WTC11 (cell line): ENCODE measurements around the gene NRXN2. TPM values are rescaled to one million over a fixed set of nuclear protein-coding genes. Genes with fewer than 3 reads are reported as not detected.

Source experiments
- ATAC-seq: fragments of 200-7000 bp; cut with Tn5 transposase; 2 replicates; pipeline ENCODE4 v1.10.0; 2021; ENCODE audit warnings: mild to moderate bottlenecking, moderate library complexity
- CTCF ChIA-PET: fragments of 300-600 bp; sonication (Branson Sonifier 250); formaldehyde crosslinking; loops from one replicate; lab custom pipeline; 2021; ENCODE audit warnings: antibody characterized with exemption; lab: Charles Lee
- POLR2A ChIA-PET: fragments of 350-600 bp; sonication (Branson Sonifier 250); formaldehyde crosslinking; loops from one replicate; lab custom pipeline; 2021; ENCODE audit warnings: antibody characterized with exemption; lab: Charles Lee
- DNase-seq: peaks from one replicate; pipeline ENCODE4 v3.0.0; 2021; ENCODE audit warnings: low spot score
- H3K27ac Mint-ChIP-seq: 2 replicates; pipeline ENCODE4 v1.8.0; 2021; ENCODE audit warnings: mixed read lengths
- H3K27me3 Mint-ChIP-seq: 2 replicates; pipeline ENCODE4 v1.8.0; 2021; ENCODE audit warnings: low read depth, mild to moderate bottlenecking, moderate library complexity, mixed read lengths
- H3K36me3 Mint-ChIP-seq: 2 replicates; pipeline ENCODE4 v1.8.0; 2021; ENCODE audit warnings: mixed read lengths
- H3K4me1 Mint-ChIP-seq: 2 replicates; pipeline ENCODE4 v1.8.0; 2022; ENCODE audit warnings: mixed read lengths
- H3K4me3 Mint-ChIP-seq: 2 replicates; pipeline ENCODE4 v1.8.0; 2021; ENCODE audit warnings: mild to moderate bottlenecking, moderate library complexity, mixed read lengths
- H3K9me3 Mint-ChIP-seq: 2 replicates; pipeline ENCODE4 v1.8.0; 2021; ENCODE audit warnings: mixed read lengths
- AR ChIP-seq: fragments of 250-450 bp; sonication (Bioruptor Pico); IDR thresholded peaks from 2 replicates; pipeline ENCODE4 v1.9.0; 2021; ENCODE audit warnings: mild to moderate bottlenecking
- ATF1 ChIP-seq: sonication (generic); formaldehyde crosslinking; IDR thresholded peaks from 2 replicates; pipeline ENCODE4 v1.8.1; 2023; ENCODE audit warnings: mild to moderate bottlenecking, moderate library complexity, missing genetic modification reagents
- ATF2 ChIP-seq: sonication (generic); formaldehyde crosslinking; IDR thresholded peaks from 2 replicates; pipeline ENCODE4 v1.8.1; 2022; ENCODE audit warnings: low read depth, missing genetic modification reagents, borderline replicate concordance
- CDX4 ChIP-seq: fragments of 250-450 bp; sonication (Bioruptor Pico); IDR thresholded peaks from 2 replicates; pipeline ENCODE4 v1.9.0; 2021; ENCODE audit warnings: moderate library complexity, mild to moderate bottlenecking, inconsistent platforms, borderline replicate concordance
- CREB1 ChIP-seq: sonication (generic); formaldehyde crosslinking; IDR thresholded peaks from 2 replicates; pipeline ENCODE4 v1.8.0; 2023; ENCODE audit warnings: mild to moderate bottlenecking, missing genetic modification reagents
- CREM ChIP-seq: sonication (generic); formaldehyde crosslinking; IDR thresholded peaks from 2 replicates; pipeline ENCODE4 v1.8.1; 2022; ENCODE audit warnings: mild to moderate bottlenecking, missing genetic modification reagents, moderate library complexity
- GRHL2 ChIP-seq: fragments of 250-450 bp; sonication (Bioruptor Pico); IDR thresholded peaks from 2 replicates; pipeline ENCODE4 v1.8.0; 2022; ENCODE audit warnings: mild to moderate bottlenecking, moderate library complexity; ENCODE audit not compliant: insufficient replicate concordance, severe bottlenecking
- MAX ChIP-seq: sonication (generic); formaldehyde crosslinking; IDR thresholded peaks from 2 replicates; pipeline ENCODE4 v1.8.0; 2022; ENCODE audit warnings: mild to moderate bottlenecking, missing genetic modification reagents
- NR1H2 ChIP-seq: sonication (generic); formaldehyde crosslinking; IDR thresholded peaks from 2 replicates; pipeline ENCODE4 v1.9.0; 2021; ENCODE audit warnings: mild to moderate bottlenecking, moderate library complexity, missing genetic modification reagents
- NR3C1 ChIP-seq: sonication (generic); formaldehyde crosslinking; conservative IDR thresholded peaks from 2 replicates; pipeline ENCODE4 v1.8.1; 2023; ENCODE audit warnings: low read depth, mild to moderate bottlenecking, missing genetic modification reagents
- PRRX2 ChIP-seq: fragments of 250-450 bp; sonication (Bioruptor Pico); IDR thresholded peaks from 2 replicates; pipeline ENCODE4 v1.8.0; 2021; ENCODE audit warnings: mild to moderate bottlenecking
- SMAD4 ChIP-seq: sonication (generic); formaldehyde crosslinking; IDR thresholded peaks from 2 replicates; pipeline ENCODE4 v1.8.0; 2022; ENCODE audit warnings: mild to moderate bottlenecking, missing genetic modification reagents
- TCF7 ChIP-seq: sonication (generic); formaldehyde crosslinking; IDR thresholded peaks from 2 replicates; pipeline ENCODE4 v1.8.0; 2022; ENCODE audit warnings: mild to moderate bottlenecking, low read depth, missing genetic modification reagents, moderate library complexity
- USF1 ChIP-seq: sonication (generic); formaldehyde crosslinking; IDR thresholded peaks from 2 replicates; pipeline ENCODE4 v1.8.0; 2022; ENCODE audit warnings: mild to moderate bottlenecking, missing genetic modification reagents
- ZNF232 ChIP-seq: sonication (generic); formaldehyde crosslinking; IDR thresholded peaks from 2 replicates; pipeline ENCODE4 v1.8.0; 2022; ENCODE audit warnings: mild to moderate bottlenecking, missing genetic modification reagents
- ZNF263 ChIP-seq: sonication (generic); formaldehyde crosslinking; IDR thresholded peaks from 2 replicates; pipeline ENCODE4 v1.8.1; 2022; ENCODE audit warnings: low read depth, mild to moderate bottlenecking, moderate library complexity, missing genetic modification reagents
- ZNF396 ChIP-seq: fragments of 250-450 bp; sonication (Bioruptor Pico); IDR thresholded peaks from 2 replicates; pipeline ENCODE4 v1.8.0; 2021; ENCODE audit warnings: mild to moderate bottlenecking, moderate library complexity, borderline replicate concordance
- total RNA-seq: library from RNA; stranded (reverse); gene quantifications from 3 replicates; pipeline ENCODE4 v1.2.3, GENCODE V29; 2021
- TF ChIP-seq, protein P1 (sequence below): sonication (generic); formaldehyde crosslinking; IDR thresholded peaks from 2 replicates; pipeline ENCODE4 v1.8.1; 2022; ENCODE audit warnings: mild to moderate bottlenecking, moderate library complexity, missing genetic modification reagents
- TF ChIP-seq, protein P2 (sequence below): sonication (generic); formaldehyde crosslinking; IDR thresholded peaks from 2 replicates; pipeline ENCODE4 v1.8.1; 2022; ENCODE audit warnings: low read depth, mild to moderate bottlenecking, moderate library complexity, missing genetic modification reagents, borderline replicate concordance
- TF ChIP-seq, protein P3 (sequence below): fragments of 200-600 bp; IDR thresholded peaks from 2 replicates; pipeline ENCODE4 v1.8.0; 2022; ENCODE audit warnings: antibody characterized with exemption

The NRXN2 gene
- total RNA-seq, 1 experiment from 2014 or later: 8.6 TPM

DNA sequence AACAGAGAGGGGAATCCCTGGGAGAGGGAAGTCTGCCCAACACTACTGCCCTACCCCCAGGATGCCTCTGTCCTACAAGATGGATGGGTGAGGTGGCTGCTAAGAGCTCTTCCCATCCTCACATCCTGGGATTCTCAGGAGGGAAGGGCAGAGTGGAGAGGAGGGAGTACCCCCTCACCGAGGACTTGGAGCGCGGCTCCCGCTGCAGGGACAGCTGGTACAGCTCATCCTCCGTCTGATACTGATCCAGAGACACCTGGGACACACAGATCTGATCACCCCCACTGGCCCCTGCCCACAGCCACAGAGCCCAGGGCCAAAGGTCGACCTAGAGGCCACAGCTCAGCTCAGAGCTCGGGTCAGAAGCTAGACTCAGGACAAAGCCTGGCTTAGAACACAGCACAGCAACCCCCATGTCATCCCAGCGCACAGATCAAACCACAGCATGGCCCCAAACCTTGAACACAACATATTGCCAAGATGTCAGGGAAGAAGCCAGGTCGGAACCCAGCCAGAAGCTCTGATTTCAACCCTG lies 12.8 kb upstream of the NRXN2 start:
- no peaks in the 10 kb centered on the region for H3K9me3 Mint-ChIP-seq
- H3K36me3 Mint-ChIP-seq: peaks cover 18% of the 10 kb centered on the region
- no peak overlapping the region for H3K4me3 Mint-ChIP-seq
- peaks cover 31% of the 10 kb centered on the region for H3K4me1 Mint-ChIP-seq
- DNase-seq: no peak
- no peak overlapping the region for H3K27ac Mint-ChIP-seq
- CTCF ChIA-PET: interaction anchor here (0.8 to 1.8 kb wide), 4 partner anchors 8 to 152 kb away, joined by 3 to 6 read pairs (median 5); partner anchors contain the start of gene RASGRP2
- no peak for ATAC-seq
- no peak for TF ChIP-seq ZNF232 (CRISPR knock-in tag)
- TF ChIP-seq, all 79 proteins: peak for 0
- POLR2A ChIA-PET: no interaction called here
- H3K27me3 Mint-ChIP-seq: peaks cover 11% of the 10 kb centered on the region

GRCh38 chr11:64734811-64735724 lies 12.1 kb upstream of the NRXN2 start:
- Mint-ChIP-seq H3K9me3 (no peaks in the 10 kb centered on the region), H3K4me1 (peaks cover 31% of the 10 kb centered on the region), H3K27me3 (peaks cover 13% of the 10 kb centered on the region), H3K36me3 (peaks cover 18% of the 10 kb centered on the region), H3K27ac (no peak overlapping the region), H3K4me3 (no peak overlapping the region)
- POLR2A ChIA-PET: no interaction called here
- ATAC-seq (no peak), DNase-seq (no peak)
- TF ChIP-seq ZNF263 (no peak), PRRX2 (no peak), NR1H2 (CRISPR knock-in tag) (no peak), ZNF232 (CRISPR knock-in tag) (no peak), MAX (no peak), ATF2 (CRISPR knock-in tag) (no peak), AR (CRISPR knock-in tag) (no peak), NR3C1 (CRISPR knock-in tag) (no peak), TCF7 (no peak), CREM (no peak)
- TF ChIP-seq, protein P1, sequence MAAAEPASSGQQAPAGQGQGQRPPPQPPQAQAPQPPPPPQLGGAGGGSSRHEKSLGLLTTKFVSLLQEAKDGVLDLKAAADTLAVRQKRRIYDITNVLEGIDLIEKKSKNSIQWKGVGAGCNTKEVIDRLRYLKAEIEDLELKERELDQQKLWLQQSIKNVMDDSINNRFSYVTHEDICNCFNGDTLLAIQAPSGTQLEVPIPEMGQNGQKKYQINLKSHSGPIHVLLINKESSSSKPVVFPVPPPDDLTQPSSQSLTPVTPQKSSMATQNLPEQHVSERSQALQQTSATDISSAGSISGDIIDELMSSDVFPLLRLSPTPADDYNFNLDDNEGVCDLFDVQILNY (CRISPR knock-in tag): no peak
- CTCF ChIA-PET: interaction anchor here (0.6 to 1.8 kb wide), 5 partner anchors 9 to 378 kb away, joined by 3 to 6 read pairs (median 4); partner anchors contain the start of gene RASGRP2

GRCh38 chr11:64731601-64732000 lies 8.6 kb upstream of the NRXN2 start:
- CTCF ChIA-PET: interaction anchor here (1.5 kb wide), 1 partner anchor 11 kb away, joined by 7 read pairs; no protein-coding TSS in a partner anchor
- ATAC-seq: no peak
- TF ChIP-seq CDX4 (no peak), GRHL2 (CRISPR knock-in tag) (no peak), SMAD4 (CRISPR knock-in tag) (no peak), USF1 (CRISPR knock-in tag) (no peak), ZNF396 (CRISPR knock-in tag) (no peak), ATF1 (CRISPR knock-in tag) (no peak), CREB1 (CRISPR knock-in tag) (no peak)
- TF ChIP-seq, protein P2, sequence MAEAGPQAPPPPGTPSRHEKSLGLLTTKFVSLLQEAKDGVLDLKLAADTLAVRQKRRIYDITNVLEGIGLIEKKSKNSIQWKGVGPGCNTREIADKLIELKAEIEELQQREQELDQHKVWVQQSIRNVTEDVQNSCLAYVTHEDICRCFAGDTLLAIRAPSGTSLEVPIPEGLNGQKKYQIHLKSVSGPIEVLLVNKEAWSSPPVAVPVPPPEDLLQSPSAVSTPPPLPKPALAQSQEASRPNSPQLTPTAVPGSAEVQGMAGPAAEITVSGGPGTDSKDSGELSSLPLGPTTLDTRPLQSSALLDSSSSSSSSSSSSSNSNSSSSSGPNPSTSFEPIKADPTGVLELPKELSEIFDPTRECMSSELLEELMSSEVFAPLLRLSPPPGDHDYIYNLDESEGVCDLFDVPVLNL (CRISPR knock-in tag): no peak
- TF ChIP-seq, protein P3, sequence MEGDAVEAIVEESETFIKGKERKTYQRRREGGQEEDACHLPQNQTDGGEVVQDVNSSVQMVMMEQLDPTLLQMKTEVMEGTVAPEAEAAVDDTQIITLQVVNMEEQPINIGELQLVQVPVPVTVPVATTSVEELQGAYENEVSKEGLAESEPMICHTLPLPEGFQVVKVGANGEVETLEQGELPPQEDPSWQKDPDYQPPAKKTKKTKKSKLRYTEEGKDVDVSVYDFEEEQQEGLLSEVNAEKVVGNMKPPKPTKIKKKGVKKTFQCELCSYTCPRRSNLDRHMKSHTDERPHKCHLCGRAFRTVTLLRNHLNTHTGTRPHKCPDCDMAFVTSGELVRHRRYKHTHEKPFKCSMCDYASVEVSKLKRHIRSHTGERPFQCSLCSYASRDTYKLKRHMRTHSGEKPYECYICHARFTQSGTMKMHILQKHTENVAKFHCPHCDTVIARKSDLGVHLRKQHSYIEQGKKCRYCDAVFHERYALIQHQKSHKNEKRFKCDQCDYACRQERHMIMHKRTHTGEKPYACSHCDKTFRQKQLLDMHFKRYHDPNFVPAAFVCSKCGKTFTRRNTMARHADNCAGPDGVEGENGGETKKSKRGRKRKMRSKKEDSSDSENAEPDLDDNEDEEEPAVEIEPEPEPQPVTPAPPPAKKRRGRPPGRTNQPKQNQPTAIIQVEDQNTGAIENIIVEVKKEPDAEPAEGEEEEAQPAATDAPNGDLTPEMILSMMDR: no peak
- TF ChIP-seq, all 79 proteins: peak for 0
- Mint-ChIP-seq H3K9me3 (no peaks in the 10 kb centered on the region), H3K4me3 (no peak overlapping the region), H3K27ac (peak overlapping the region; percentile 39; the same call in 1 of the 2 replicates), H3K27me3 (peaks cover 8% of the 10 kb centered on the region; the same call in 1 of the 2 replicates), H3K4me1 (peaks cover 29% of the 10 kb centered on the region), H3K36me3 (peaks cover 19% of the 10 kb centered on the region)
- no peak for DNase-seq
- POLR2A ChIA-PET: no interaction called here
